ENCODE measurements around the gene LIN7C. TPM values are rescaled to one million over a fixed set of nuclear protein-coding genes. Genes with fewer than 3 reads are reported as not detected.

LIN7C gene
- total RNA-seq, 1 donor from 2014 or later = 36.5 TPM

GRCh38 chr11:27514558-27514957 is 8.0 kb upstream of the LIN7C start:
- H3K27me3 ChIP-seq = no peaks in the 10 kb centered on the region
- H3K9me3 ChIP-seq = no peaks in the 10 kb centered on the region
- intact Hi-C loops (cut with DNase I) = no loop called here
- no peaks in the 10 kb centered on the region for H3K36me3 ChIP-seq
- ATAC-seq (no peak), DNase-seq (no peak)
- no peak overlapping the region for H3K27ac ChIP-seq
- no peaks in the 10 kb centered on the region for H3K4me1 ChIP-seq
- no peak overlapping the region for H3K4me3 ChIP-seq
- TF ChIP-seq, protein P1, sequence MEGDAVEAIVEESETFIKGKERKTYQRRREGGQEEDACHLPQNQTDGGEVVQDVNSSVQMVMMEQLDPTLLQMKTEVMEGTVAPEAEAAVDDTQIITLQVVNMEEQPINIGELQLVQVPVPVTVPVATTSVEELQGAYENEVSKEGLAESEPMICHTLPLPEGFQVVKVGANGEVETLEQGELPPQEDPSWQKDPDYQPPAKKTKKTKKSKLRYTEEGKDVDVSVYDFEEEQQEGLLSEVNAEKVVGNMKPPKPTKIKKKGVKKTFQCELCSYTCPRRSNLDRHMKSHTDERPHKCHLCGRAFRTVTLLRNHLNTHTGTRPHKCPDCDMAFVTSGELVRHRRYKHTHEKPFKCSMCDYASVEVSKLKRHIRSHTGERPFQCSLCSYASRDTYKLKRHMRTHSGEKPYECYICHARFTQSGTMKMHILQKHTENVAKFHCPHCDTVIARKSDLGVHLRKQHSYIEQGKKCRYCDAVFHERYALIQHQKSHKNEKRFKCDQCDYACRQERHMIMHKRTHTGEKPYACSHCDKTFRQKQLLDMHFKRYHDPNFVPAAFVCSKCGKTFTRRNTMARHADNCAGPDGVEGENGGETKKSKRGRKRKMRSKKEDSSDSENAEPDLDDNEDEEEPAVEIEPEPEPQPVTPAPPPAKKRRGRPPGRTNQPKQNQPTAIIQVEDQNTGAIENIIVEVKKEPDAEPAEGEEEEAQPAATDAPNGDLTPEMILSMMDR (IDR thresholded peaks at IDR 0.05) = no peak

- ATAC-seq = no peak
- Histone ChIP-seq H3K4me1 (no peaks in the 10 kb centered on the region), H3K27ac (no peak overlapping the region), H3K36me3 (no peaks in the 10 kb centered on the region), H3K27me3 (no peaks in the 10 kb centered on the region), H3K4me3 (no peak overlapping the region), H3K9me3 (no peaks in the 10 kb centered on the region)
- DNase-seq = no peak
- intact Hi-C loops (cut with DNase I) = no loop called here
- TF ChIP-seq, protein P1 (IDR thresholded peaks at IDR 0.05) = no peak
These were observed 7.5 kb upstream of the LIN7C start for GRCh38 chr11:27514076-27514475.

DNA sequence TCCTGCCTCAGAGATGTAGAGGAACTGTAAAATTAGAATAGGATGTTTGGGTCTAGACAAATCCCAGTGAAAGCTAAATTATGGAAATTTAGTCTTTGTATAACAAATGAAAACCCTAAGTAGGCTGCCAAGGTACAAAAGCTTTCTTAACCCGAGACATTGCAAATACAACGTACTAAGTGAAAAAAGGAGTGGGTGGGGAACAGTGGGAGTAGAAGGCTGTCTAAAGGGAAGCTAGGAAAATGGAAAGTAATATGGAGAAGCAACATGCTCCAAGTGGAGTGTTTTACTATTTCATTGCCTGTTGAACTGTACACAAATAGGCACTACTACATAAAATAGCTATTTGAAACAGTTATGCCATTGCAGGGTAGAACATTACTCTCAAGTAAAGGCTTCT is 6.8 kb upstream of the LIN7C start:
- Histone ChIP-seq H3K4me1 (no peaks in the 10 kb centered on the region), H3K9me3 (no peaks in the 10 kb centered on the region), H3K27ac (no peak overlapping the region), H3K36me3 (no peaks in the 10 kb centered on the region), H3K27me3 (no peaks in the 10 kb centered on the region), H3K4me3 (no peak overlapping the region)
- TF ChIP-seq, protein P1 (IDR thresholded peaks at IDR 0.05) = no peak
- ATAC-seq (peak; percentile 43), DNase-seq (no peak)
- intact Hi-C loops (cut with DNase I) = no loop called here

DNA sequence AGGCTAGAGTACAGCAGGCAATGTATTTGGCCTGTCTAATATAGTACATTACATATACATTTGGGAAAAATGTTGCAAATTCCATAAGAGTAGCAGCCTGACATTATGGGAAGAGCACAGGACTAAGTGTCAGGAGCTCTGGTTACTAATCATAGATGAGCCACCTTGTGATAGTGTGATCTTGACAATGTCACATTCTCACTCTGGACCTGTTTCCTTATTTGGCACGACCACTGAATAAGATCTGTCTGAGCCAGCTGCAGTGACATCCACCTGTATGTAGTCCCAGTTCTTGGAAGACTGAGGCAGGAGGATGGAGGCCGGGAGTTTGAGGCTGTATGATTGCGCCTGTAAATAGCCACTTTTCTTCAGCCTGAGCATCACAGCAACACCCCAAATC is 5.7 kb upstream of the LIN7C start:
- Histone ChIP-seq H3K4me3 (no peak overlapping the region), H3K4me1 (peaks cover 8% of the 10 kb centered on the region), H3K27me3 (no peaks in the 10 kb centered on the region), H3K27ac (no peak overlapping the region), H3K9me3 (no peaks in the 10 kb centered on the region), H3K36me3 (no peaks in the 10 kb centered on the region)
- no peak for ATAC-seq
- intact Hi-C loops (cut with DNase I) = no loop called here
- DNase-seq = no peak
- TF ChIP-seq, protein P1 (IDR thresholded peaks at IDR 0.05) = no peak

GRCh38 chr11:27509908-27510307 is 3.3 kb upstream of the LIN7C start:
- Histone ChIP-seq H3K9me3 (no peaks in the 10 kb centered on the region), H3K36me3 (no peaks in the 10 kb centered on the region), H3K4me3 (no peak overlapping the region), H3K27me3 (no peaks in the 10 kb centered on the region), H3K27ac (no peak overlapping the region), H3K4me1 (peaks cover 18% of the 10 kb centered on the region)
- intact Hi-C loops (cut with DNase I) = no loop called here
- DNase-seq = no peak
- TF ChIP-seq, protein P1 (IDR thresholded peaks at IDR 0.05) = no peak
- peak; percentile 43 for ATAC-seq
